CD1c-positive myeloid dendritic cell (primary cell): ENCODE measurements around the gene NTN4.
"Not testable (repeated sequence)": the region's sequence is repeated elsewhere in the genome, so short reads cannot be mapped to it uniquely, and the experiment has no call there.

Source experiments
- DNase-seq: peaks from one replicate; pipeline ENCODE4 v3.0.0-alpha.2; 2016; ENCODE audit errors: extremely low spot score

Gene NTN4

GRCh38 chr12:95709152-95709551 lies 81.4 kb downstream of the NTN4 start:
- no peak for DNase-seq

- DNase-seq = no peak
These were observed 85.4 kb downstream of the NTN4 start for GRCh38 chr12:95705143-95705542.

- no peak for DNase-seq
These were observed 86.6 kb downstream of the NTN4 start for GRCh38 chr12:95703986-95704385.

- DNase-seq = no peak
These were observed 88.7 kb downstream of the NTN4 start for GRCh38 chr12:95701722-95702418.

- DNase-seq = no peak
These were observed 89.3 kb downstream of the NTN4 start for GRCh38 chr12:95701275-95701674.

GRCh38 chr12:95700316-95700785 lies 90.2 kb downstream of the NTN4 start:
- no peak for DNase-seq

GRCh38 chr12:95699579-95699978 lies 91.0 kb downstream of the NTN4 start:
- DNase-seq = no peak

GRCh38 chr12:95694136-95694535 lies 96.4 kb downstream of the NTN4 start:
- no peak for DNase-seq

GRCh38 chr12:95693689-95694088 lies 96.9 kb downstream of the NTN4 start:
- no peak for DNase-seq

GRCh38 chr12:95690861-95691635 lies 99.5 kb downstream of the NTN4 start:
- DNase-seq = no peak

- no peak for DNase-seq
These were observed 102.6 kb downstream of the NTN4 start for GRCh38 chr12:95687937-95688336.

- no peak for DNase-seq
These were observed 107.1 kb downstream of the NTN4 start for GRCh38 chr12:95683418-95683817.

- no peak for DNase-seq
These were observed 109.3 kb downstream of the NTN4 start for GRCh38 chr12:95681210-95681765.

- no peak for DNase-seq
These were observed 111.9 kb downstream of the NTN4 start for GRCh38 chr12:95678684-95679083.

GRCh38 chr12:95677782-95678181 lies 112.8 kb downstream of the NTN4 start:
- DNase-seq = not testable (repeated sequence)

- no peak for DNase-seq
These were observed 115.9 kb downstream of the NTN4 start for GRCh38 chr12:95674631-95675030.

GRCh38 chr12:95674163-95674562 lies 116.4 kb downstream of the NTN4 start:
- no peak for DNase-seq

GRCh38 chr12:95673576-95673975 lies 117.0 kb downstream of the NTN4 start:
- no peak for DNase-seq

GRCh38 chr12:95672166-95672565 lies 118.4 kb downstream of the NTN4 start:
- DNase-seq = no peak

- DNase-seq = no peak
These were observed 119.3 kb downstream of the NTN4 start for GRCh38 chr12:95671265-95671664.

GRCh38 chr12:95663525-95663924 lies 127.0 kb downstream of the NTN4 start:
- DNase-seq = no peak

- no peak for DNase-seq
These were observed 129.2 kb downstream of the NTN4 start for GRCh38 chr12:95661360-95661759.

GRCh38 chr12:95658386-95658785 lies 132.2 kb downstream of the NTN4 start:
- DNase-seq = no peak
